Measurements from ENCODE around the gene WDR54. TPM values are rescaled to one million over a fixed set of nuclear protein-coding genes. Genes with fewer than 3 reads are reported as not detected.
A peak's percentile ranks its signal among the peaks of the same experiment; 100 is the strongest.

WDR54 gene
- total RNA-seq, 1 experiment from 2014 or later: 54.9 TPM

DNA sequence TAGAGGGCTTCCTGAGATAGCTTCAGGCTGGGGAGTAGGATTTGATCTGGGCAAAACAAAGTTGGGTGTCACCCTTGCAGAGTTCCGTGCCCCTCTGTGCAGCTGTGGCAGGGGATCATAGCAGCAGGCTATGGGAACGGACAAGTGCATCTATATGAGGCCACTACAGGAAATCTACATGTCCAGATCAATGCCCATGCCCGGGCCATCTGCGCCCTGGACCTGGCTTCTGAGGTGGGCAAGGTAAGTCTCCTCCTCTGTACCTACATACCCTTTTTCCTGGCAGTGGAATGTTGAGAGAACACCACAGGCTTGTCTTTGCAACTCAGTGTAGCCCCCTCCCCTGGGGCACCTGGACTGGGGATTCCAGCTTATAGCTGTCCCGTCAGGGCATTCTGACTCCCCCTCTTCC, 3.5 kb downstream of the WDR54 start:
- intact Hi-C loops (cut with micrococcal nuclease): no loop called here
- 0 out of 2 replicates have a peak, but pooled peaks have one; percentile 26 for TF ChIP-seq POLR2AphosphoS5 (IDR thresholded peaks at IDR 0.05; ENCODE audit: low read depth, low read length)
- no peak for TF ChIP-seq TCF7L2 (IDR thresholded peaks at IDR 0.05; ENCODE audit: borderline replicate concordance, extremely low read depth, insufficient read depth, insufficient read length)
- Histone ChIP-seq H4K20me1 (ENCODE audit: insufficient read depth) (no peaks in the 10 kb centered on the region), H3K4me1 (ENCODE audit: control insufficient read depth in 1 of 2, insufficient read depth in 2 of 2, low read length in 2 of 2) (peaks cover 0 to 36% of the 10 kb centered on the region in 2 experiments; a peak in 3 of 4 replicates), H2AFZ (ENCODE audit: low read depth, low read length, poor library complexity, severe bottlenecking) (no peak overlapping the region), H3K9ac (ENCODE audit: low read length) (no peak overlapping the region), H3K4me2 (ENCODE audit: low read length) (no peak overlapping the region), H3K36me3 (ENCODE audit: control insufficient read depth in 1 of 2, insufficient read depth in 2 of 2, low read length in 2 of 2) (peaks cover 28 to 41% of the 10 kb centered on the region in 2 experiments), H3K9me3 (ENCODE audit: control insufficient read depth in 1 of 2, insufficient read depth in 1 of 2, low read depth in 1 of 2, low read length in 2 of 2) (no peaks in the 10 kb centered on the region), H3K27me3 (ENCODE audit: insufficient read depth, low read length) (no peaks in the 10 kb centered on the region), H3K4me3 (replicated peaks in 1 of 2; ENCODE audit: low read depth in 1 of 2, low read length in 2 of 2) (no peak overlapping the region), H3K9me2 (ENCODE audit: insufficient read depth) (no peaks in the 10 kb centered on the region), H3K27ac (ENCODE audit: low read depth, low read length) (no peak overlapping the region), H3K79me2 (ENCODE audit: insufficient read depth, low read length) (no peaks in the 10 kb centered on the region)
- no TSS peak for BruUV-seq (replicated peaks)
- ChIA-PET POLR2A (no interaction called here), CTCF (no interaction called here), RAD21 (ENCODE audit: low non-redundant PET in 1 of 2, low total read pairs in 2 of 2, uncharacterized antibody in 2 of 2, unreplicated experiment in 2 of 2) (no interaction called here)
- ATAC-seq: no peak
- DNase-seq (ENCODE audit: low read depth, low spot score): no peak

DNA sequence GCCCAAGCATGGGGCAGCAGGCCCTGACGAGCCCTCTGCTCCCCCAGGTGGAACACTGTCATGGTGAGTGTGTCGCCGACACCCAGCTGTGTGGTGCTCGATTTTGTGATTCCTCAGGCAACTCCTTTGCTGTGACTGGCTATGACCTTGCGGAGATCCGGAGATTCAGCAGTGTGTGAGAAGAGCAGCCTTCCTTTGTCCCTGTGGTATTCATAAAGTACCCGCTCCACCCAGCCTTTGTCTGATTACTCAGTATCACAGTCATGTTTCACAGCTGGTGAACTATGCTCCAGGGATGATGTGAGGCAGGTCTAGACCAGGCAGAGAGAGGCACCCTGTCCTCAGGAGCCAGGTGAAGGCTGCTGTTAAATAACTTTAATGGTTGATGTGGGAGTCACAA, 4.0 kb downstream of the WDR54 start:
- no peaks in the 10 kb centered on the region for H3K27me3 ChIP-seq (ENCODE audit: insufficient read depth, low read length)
- intact Hi-C loops (cut with micrococcal nuclease): no loop called here
- H3K27ac ChIP-seq (ENCODE audit: low read depth, low read length): no peak overlapping the region
- no TSS peak for BruUV-seq (replicated peaks)
- POLR2A ChIA-PET: no interaction called here
- H3K4me2 ChIP-seq (ENCODE audit: low read length): no peak overlapping the region
- RAD21 ChIA-PET (ENCODE audit: low non-redundant PET in 1 of 2, low total read pairs in 2 of 2, uncharacterized antibody in 2 of 2, unreplicated experiment in 2 of 2): no interaction called here
- H3K4me3 ChIP-seq (replicated peaks in 1 of 2; ENCODE audit: low read depth in 1 of 2, low read length in 2 of 2): no peak overlapping the region
- CTCF ChIA-PET: no interaction called here
- no peaks in the 10 kb centered on the region for H3K9me3 ChIP-seq (ENCODE audit: control insufficient read depth in 1 of 2, insufficient read depth in 1 of 2, low read depth in 1 of 2, low read length in 2 of 2)
- no peaks in the 10 kb centered on the region for H3K79me2 ChIP-seq (ENCODE audit: insufficient read depth, low read length)
- no peaks in the 10 kb centered on the region for H4K20me1 ChIP-seq (ENCODE audit: insufficient read depth)
- ATAC-seq (no peak), DNase-seq (ENCODE audit: low read depth, low spot score) (no peak)
- H2AFZ ChIP-seq (ENCODE audit: low read depth, low read length, poor library complexity, severe bottlenecking): no peak overlapping the region
- no peak overlapping the region for H3K9ac ChIP-seq (ENCODE audit: low read length)
- TF ChIP-seq JUND (IDR thresholded peaks at IDR 0.05) (0 out of 2 replicates have a peak, but pooled peaks have one; percentile 27), ELF1 (IDR thresholded peaks at IDR 0.05; ENCODE audit: borderline replicate concordance, low read depth) (no peak), SRF (IDR thresholded peaks at IDR 0.05; ENCODE audit: low read depth) (no peak), SP1 (IDR thresholded peaks at IDR 0.05; ENCODE audit: low read depth) (no peak), SIN3A (IDR thresholded peaks at IDR 0.05; ENCODE audit: low read depth) (peak; percentile 30; the same call in 1 of the 2 replicates), YY1 (IDR thresholded peaks at IDR 0.05; ENCODE audit: extremely low read depth, insufficient replicate concordance, low read depth, low read length) (no peak)
- TF ChIP-seq, protein P1, sequence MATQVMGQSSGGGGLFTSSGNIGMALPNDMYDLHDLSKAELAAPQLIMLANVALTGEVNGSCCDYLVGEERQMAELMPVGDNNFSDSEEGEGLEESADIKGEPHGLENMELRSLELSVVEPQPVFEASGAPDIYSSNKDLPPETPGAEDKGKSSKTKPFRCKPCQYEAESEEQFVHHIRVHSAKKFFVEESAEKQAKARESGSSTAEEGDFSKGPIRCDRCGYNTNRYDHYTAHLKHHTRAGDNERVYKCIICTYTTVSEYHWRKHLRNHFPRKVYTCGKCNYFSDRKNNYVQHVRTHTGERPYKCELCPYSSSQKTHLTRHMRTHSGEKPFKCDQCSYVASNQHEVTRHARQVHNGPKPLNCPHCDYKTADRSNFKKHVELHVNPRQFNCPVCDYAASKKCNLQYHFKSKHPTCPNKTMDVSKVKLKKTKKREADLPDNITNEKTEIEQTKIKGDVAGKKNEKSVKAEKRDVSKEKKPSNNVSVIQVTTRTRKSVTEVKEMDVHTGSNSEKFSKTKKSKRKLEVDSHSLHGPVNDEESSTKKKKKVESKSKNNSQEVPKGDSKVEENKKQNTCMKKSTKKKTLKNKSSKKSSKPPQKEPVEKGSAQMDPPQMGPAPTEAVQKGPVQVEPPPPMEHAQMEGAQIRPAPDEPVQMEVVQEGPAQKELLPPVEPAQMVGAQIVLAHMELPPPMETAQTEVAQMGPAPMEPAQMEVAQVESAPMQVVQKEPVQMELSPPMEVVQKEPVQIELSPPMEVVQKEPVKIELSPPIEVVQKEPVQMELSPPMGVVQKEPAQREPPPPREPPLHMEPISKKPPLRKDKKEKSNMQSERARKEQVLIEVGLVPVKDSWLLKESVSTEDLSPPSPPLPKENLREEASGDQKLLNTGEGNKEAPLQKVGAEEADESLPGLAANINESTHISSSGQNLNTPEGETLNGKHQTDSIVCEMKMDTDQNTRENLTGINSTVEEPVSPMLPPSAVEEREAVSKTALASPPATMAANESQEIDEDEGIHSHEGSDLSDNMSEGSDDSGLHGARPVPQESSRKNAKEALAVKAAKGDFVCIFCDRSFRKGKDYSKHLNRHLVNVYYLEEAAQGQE (IDR thresholded peaks at IDR 0.05; ENCODE audit: low read depth): no peak
- TF ChIP-seq, protein P2, sequence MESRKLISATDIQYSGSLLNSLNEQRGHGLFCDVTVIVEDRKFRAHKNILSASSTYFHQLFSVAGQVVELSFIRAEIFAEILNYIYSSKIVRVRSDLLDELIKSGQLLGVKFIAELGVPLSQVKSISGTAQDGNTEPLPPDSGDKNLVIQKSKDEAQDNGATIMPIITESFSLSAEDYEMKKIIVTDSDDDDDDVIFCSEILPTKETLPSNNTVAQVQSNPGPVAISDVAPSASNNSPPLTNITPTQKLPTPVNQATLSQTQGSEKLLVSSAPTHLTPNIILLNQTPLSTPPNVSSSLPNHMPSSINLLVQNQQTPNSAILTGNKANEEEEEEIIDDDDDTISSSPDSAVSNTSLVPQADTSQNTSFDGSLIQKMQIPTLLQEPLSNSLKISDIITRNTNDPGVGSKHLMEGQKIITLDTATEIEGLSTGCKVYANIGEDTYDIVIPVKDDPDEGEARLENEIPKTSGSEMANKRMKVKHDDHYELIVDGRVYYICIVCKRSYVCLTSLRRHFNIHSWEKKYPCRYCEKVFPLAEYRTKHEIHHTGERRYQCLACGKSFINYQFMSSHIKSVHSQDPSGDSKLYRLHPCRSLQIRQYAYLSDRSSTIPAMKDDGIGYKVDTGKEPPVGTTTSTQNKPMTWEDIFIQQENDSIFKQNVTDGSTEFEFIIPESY (IDR thresholded peaks at IDR 0.05; ENCODE audit: extremely low read depth, insufficient replicate concordance, low read length): no peak
- TF ChIP-seq, protein P3, sequence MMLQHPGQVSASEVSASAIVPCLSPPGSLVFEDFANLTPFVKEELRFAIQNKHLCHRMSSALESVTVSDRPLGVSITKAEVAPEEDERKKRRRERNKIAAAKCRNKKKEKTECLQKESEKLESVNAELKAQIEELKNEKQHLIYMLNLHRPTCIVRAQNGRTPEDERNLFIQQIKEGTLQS (IDR thresholded peaks at IDR 0.05): no peak
- no peaks in the 10 kb centered on the region for H3K9me2 ChIP-seq (ENCODE audit: insufficient read depth)
- H3K36me3 ChIP-seq (ENCODE audit: control insufficient read depth in 1 of 2, insufficient read depth in 2 of 2, low read length in 2 of 2): peaks cover 28 to 46% of the 10 kb centered on the region in 2 experiments
- peaks cover 0 to 34% of the 10 kb centered on the region in 2 experiments; a peak in 3 of 4 replicates for H3K4me1 ChIP-seq (ENCODE audit: control insufficient read depth in 1 of 2, insufficient read depth in 2 of 2, low read length in 2 of 2)

All from HCT116 (cell line).